Measurements from ENCODE around the gene KIZ. TPM values are rescaled to one million over a fixed set of nuclear protein-coding genes. Genes with fewer than 3 reads are reported as not detected.

KIZ gene
- total and polyA plus RNA-seq, 12 donors: 8.3 to 38.2 (median 26.5) TPM

- no peaks in the 10 kb centered on the region for H3K4me1 ChIP-seq
- intact Hi-C loops (cut with DNase I): loop anchor here in 1 of 10 donors (10.0 kb wide), 1 partner anchor 443 kb away; no protein-coding TSS in a partner anchor
- H3K4me3 ChIP-seq: no peak overlapping the region
- peaks cover 0 to 88% (median 75%) of the 10 kb centered on the region in 7 donors for H3K27me3 ChIP-seq
- H3K36me3 ChIP-seq: no peaks in the 10 kb centered on the region
- H3K9me3 ChIP-seq: no peaks in the 10 kb centered on the region
- no peak overlapping the region for H3K27ac ChIP-seq
- no peak for ATAC-seq
- DNase-seq: no peak
- 79 to 80% methylated on average over 9 of the region's 9 CpGs for WGBS, 2 donors
- TF ChIP-seq CTCF (IDR thresholded peaks at IDR 0.05): no peak
Observed at GRCh38 chr20:21087862-21088540, 37.9 kb upstream of the KIZ start.

- H3K4me3 ChIP-seq: no peak overlapping the region
- 56 to 65% methylated on average over 8 of the region's 8 CpGs for WGBS, 2 donors
- peaks cover 0 to 92% (median 82%) of the 10 kb centered on the region in 7 donors for H3K27me3 ChIP-seq
- no peaks in the 10 kb centered on the region for H3K4me1 ChIP-seq
- TF ChIP-seq CTCF (IDR thresholded peaks at IDR 0.05): no peak
- ATAC-seq: no peak
- intact Hi-C loops (cut with DNase I): loop anchor here in 1 of 10 donors (10.0 kb wide), 1 partner anchor 445 kb away; no protein-coding TSS in a partner anchor
- no peak overlapping the region for H3K27ac ChIP-seq
- H3K9me3 ChIP-seq: no peaks in the 10 kb centered on the region
- no peaks in the 10 kb centered on the region for H3K36me3 ChIP-seq
- DNase-seq: no peak
Observed at GRCh38 chr20:21089391-21089790, 36.5 kb upstream of the KIZ start.

GRCh38 chr20:21090111-21090618 is 35.7 kb upstream of the KIZ start:
- no peaks in the 10 kb centered on the region for H3K4me1 ChIP-seq
- no peak for ATAC-seq
- intact Hi-C loops (cut with DNase I): no loop called here
- H3K36me3 ChIP-seq: no peaks in the 10 kb centered on the region
- DNase-seq: no peak
- no peak overlapping the region for H3K4me3 ChIP-seq
- no peak overlapping the region for H3K27ac ChIP-seq
- 20 to 24% methylated on average over 14 of the region's 14 CpGs for WGBS, 2 donors
- H3K9me3 ChIP-seq: no peaks in the 10 kb centered on the region
- peaks cover 0 to 91% (median 82%) of the 10 kb centered on the region in 7 donors for H3K27me3 ChIP-seq
- TF ChIP-seq CTCF (IDR thresholded peaks at IDR 0.05): no peak

- no peak for ATAC-seq
- Histone ChIP-seq H3K27ac (no peak overlapping the region), H3K9me3 (no peaks in the 10 kb centered on the region), H3K4me3 (no peak overlapping the region), H3K36me3 (no peaks in the 10 kb centered on the region), H3K27me3 (peaks cover 0 to 91% (median 86%) of the 10 kb centered on the region in 7 donors), H3K4me1 (no peaks in the 10 kb centered on the region)
- no peak for TF ChIP-seq CTCF (IDR thresholded peaks at IDR 0.05)
- 69 to 73% methylated on average over 11 of the region's 11 CpGs for WGBS, 2 donors
- no peak for DNase-seq
- intact Hi-C loops (cut with DNase I): no loop called here
Observed at GRCh38 chr20:21090721-21091120, 35.2 kb upstream of the KIZ start.
